ENCODE measurements around the gene BMPR1B.

Gene BMPR1B

DNA sequence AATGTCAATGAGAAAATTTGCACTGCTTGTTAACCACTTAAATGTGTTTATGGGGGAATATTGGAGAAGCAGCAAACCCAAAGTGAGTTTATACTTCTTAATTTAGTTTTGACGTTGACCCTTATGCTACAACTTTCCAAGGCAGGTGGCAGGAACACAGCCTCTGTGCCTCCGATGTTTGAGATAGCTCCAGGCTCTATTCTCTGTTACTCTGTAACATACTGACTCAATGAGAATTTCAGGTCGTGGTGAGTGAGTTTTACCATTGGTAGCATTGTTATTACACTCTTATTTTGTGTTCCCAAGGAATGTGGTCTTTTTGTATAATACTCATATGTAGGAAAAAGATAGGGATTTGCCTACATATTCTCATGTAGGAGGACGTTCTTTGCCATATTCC lies 210.7 kb downstream of the BMPR1B start:
- no peak for DNase-seq

DNA sequence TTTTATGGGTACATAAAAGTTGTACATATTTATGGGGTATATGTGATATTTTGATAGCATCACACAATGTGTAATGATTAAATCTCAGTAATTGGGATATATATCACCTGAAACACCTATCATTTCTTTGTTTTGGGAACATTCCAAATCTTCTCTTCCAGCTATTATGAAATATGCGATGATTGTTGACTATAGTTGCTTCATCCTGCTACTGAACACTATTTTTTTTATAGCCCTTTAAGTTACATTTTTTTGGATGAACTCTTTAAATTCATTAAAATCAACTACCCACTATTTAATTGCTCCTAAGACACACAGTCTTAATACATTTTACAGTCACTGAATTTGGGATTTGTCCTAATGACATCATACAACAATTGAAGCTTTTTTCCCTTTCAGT lies 212.9 kb downstream of the BMPR1B start:
- DNase-seq: no peak

DNA sequence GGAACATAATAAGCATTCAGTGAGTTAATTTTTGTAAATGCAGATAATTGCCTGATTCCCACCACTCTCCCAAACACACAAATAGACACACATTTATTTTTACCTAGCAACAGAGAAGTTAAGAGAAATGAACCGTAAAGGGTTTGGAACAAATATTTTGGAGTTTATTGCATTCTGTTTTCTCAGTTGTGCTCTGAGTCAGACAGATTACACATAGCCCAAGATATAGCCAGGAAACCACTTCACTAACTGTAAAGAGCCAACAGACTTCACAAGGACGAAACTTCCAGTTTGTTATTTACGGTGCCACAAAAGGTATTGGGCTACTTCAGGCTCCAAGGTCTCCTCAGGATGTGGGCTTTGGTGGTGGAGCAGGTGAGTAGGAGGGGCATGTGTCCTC lies 217.0 kb downstream of the BMPR1B start:
- DNase-seq: no peak

DNA sequence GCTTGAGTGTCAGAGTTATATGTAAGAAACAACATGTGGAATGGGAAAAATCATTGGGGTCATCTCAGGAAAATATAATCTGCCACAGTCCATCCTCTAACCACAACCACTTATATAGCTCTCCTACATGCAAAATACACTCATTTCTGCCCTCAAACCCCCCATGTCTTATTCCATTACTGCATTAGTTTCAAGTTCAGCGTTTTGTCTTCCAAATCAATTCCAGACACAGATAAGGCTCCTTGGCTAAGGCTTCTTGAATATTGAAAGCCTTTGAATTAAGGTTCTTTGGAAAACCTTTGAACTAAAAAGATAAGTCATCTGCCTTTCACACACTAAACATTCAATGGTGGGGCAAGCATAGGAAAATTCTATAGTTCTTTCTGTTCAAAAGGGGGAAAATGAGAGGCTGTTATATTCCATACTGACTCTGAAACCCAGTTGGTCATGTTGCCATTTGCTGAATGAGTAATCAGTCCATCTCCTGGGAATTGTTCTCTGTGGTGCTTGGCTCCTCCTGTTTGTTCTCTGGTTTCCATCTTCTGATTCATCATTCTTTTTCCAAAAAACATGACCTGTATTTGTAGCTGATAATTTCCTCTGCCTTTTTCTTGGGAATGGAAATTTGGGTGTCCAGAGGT lies 218.7 kb downstream of the BMPR1B start:
- DNase-seq: no peak

DNA sequence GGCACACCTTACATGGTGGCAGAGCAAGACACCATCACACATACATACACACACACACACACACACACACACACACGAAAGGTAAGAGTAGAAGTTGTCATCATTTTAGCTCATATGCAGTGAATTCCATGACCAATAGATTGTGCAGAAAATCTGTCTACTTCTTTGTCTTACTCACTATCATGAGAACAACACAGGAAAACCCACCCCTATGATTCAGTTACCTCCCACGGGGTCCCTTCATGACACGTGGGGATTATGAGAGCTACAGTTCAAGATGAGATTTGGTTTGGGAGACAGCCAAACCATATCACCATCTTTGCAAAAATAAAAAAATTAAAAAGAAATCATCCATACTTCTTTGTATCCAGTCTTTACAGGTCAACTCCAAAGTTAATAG lies 221.1 kb downstream of the BMPR1B start:
- DNase-seq: no peak

DNA sequence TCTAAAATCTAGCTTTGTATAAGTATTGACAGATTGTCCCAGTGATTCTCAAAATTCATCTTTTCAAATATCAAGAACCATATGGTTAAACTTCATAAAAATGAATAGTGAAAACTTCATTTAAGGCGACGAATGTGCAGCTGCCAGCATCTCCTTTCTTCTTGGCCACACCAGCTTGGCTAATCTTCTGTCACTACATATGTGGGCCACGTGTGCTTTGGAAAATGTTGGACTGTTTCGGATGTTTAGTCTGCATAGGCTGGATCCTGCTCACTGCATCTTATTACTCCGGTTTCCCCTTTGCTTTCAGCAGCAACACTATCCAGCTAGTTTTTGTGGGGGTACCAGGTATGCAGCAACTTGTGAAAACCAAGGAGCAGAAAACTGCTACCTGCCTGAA lies 221.9 kb downstream of the BMPR1B start:
- DNase-seq: no peak

DNA sequence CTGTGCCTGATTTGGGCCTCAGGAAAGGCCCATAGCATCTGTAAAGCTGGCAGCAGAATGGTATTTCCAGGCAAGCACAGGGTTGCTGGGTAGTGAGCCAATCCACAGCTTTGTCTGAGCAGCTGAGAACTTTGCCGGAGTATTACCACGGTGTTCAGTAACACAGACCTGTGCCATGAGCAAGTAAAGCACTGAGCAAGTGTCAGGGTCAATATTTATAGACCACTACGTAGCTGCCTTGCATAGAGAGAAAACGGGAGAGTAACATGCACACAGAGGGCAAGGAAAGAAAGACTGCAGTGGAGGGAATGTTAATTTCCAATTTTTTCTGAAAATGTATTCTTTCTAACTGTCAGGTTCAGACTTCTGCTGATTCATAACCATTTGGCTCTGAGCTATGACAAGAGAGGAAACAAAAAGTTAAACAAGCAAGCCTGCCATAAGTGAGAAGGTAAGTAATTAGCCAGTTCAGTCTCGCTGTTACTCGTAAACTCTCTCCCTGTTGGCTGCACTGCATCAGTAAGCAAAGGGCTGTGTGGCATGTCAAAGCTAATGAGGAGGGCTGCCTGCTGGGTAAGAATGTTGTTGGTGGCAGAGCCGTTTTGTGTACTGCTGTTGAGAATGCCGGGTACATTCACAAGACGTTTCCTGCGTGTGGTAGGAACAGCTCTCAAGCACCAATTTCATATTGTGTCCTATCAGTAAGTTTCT lies 238.1 kb downstream of the BMPR1B start:
- no peak for DNase-seq

DNA sequence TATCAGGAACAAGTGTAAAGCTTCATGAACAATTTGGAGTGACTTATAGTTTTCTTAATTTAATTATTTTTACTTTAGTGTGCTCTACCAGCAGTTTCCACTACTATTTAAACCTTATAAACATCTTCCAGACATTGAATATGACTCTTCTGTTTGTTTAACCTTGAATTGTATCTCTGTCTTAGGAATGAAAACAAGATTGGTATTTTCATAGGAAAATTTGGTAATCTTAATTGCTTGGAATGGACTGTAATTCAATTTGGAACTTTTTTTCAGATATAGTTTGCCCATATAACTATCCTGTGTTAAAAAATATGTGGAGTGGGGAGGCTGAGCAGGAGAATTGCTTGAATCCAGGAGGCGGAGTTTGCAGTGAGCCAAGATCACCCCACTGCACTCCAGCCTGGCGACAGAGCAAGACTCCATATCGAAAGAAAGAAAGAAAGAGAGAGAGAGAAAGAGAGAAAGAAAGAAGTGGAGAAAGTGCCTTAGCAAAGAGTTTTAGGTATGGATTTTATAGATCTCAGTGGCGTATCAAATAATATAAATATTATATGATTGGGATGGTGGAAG lies 242.4 kb downstream of the BMPR1B start:
- DNase-seq: no peak

DNA sequence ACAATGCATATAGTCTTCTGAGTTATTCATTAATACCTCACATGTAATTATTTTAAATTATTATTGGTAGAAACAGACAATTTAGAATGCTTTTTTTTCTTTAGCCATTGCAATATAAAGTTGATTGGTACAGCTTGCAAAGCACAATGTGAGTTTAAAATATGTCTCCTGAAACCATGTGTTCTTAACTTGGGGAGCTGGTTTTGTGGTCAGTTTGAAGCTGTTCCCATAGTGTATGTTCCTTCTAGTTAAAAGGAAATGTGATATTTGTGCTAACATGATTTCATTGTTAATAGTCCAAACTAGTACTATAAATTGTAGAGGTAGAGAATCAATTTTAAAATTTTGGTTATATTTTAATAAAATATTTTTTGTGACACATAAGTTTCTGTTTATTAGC lies 247.2 kb downstream of the BMPR1B start:
- DNase-seq: no peak

DNA sequence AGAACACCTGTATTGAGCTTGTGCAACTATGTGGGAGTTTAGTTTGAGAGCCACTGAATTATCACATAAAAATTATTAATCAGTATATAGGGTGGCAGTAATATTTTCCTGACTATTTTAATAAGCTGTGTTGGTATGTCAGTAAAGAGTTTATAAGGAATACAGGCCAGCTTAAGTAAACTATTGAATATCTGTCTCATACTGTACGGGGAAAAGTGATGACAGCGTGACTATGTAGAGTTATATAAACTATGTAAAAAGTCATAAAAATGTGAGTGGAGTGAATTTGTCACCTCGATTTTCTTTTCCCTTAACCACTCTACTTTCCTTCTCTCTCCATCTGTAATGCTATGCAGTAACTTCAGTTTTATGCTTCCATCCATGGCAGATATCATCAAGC lies 250.2 kb downstream of the BMPR1B start:
- no peak for DNase-seq

DNA sequence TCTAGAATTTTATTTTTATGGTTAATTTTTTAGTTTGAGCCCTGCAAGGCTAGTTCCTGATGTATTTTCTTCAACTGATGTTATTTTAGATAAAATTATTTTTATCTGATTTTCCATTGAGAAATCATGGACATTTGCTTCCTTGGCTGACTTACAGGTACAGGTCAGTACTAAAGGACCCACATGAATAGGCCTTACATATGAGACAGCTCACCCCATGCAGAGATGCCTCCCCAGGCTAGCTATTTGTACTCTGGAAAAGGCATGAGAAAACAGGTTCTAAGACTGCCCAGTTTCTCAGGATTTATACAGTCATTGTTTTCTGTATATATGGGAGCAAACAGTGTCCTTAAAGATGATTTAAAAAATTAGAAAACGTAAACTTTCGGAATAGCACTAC lies 255.5 kb downstream of the BMPR1B start:
- DNase-seq: no peak

DNA sequence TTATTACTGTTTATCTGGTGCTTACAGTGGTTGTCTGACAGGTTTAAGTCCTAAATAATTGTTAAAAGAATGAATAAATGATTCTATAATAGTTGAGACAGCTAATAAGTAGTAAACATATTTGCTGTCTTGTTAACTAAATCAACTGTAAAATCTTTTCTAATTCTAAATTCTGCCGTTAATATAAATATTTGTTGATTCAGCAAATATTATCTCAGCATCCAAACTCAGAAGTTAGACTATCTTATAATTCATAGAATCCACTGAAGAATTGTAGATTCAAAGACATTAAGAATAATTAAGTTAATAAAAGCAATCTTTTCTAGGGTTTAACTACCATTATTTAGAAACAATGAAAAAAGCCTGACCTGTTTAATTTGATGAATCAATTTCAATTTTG lies 256.3 kb downstream of the BMPR1B start:
- no peak for DNase-seq

DNA sequence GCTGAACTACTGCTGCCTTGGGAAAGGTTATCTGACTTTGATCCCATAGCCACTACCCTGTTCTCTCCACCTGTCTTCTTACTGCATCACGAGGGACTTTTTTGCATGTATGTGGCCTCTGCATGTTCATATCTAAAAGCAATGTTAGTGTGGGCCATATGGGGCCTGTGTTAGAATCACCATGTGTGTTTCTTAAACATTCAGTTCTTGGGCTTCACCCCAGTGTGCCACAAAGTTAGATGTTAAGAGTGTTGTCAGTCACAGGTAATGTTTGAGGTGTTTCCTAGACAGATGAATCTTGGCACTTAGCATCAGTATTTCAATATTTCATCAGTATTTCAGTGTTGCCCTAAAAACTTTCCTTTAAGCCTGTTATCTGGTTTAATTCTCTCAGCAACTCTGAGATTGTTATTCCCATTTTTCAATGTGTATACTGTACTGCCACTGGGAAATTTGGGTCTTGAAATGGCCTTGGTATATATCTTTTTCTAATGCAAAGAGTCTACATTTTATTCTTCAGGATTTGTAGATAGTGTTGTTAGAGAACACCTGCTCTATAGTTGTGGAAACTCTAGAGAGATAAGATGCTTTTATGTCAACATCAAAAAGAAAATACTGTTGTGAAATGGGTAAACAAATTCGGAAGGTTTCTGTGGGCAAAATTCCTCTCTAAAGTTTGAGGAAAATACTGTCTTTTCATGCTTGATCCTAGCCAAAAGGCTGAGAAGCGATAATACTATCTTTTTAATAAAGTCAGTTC lies 259.7 kb downstream of the BMPR1B start:
- no peak for DNase-seq

DNA sequence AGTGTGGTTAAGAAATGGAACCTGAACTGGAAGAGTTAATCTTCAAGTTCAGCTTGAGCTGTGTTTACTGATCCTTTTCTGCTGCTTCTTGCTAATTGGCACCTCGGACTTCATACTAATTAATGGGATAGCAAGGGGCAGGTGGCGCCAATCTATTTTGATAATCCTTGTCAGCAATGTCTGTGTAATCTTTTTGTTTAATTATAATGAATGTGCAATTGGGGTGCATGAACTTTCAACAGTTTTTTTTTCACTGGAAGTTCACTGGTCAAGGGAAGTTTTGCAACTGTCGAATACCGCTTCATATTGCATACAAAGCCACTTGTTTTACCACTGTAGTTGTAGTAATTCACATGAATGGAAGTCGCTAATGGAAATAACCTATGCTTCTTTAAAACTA lies 261.0 kb downstream of the BMPR1B start:
- DNase-seq: no peak

DNA sequence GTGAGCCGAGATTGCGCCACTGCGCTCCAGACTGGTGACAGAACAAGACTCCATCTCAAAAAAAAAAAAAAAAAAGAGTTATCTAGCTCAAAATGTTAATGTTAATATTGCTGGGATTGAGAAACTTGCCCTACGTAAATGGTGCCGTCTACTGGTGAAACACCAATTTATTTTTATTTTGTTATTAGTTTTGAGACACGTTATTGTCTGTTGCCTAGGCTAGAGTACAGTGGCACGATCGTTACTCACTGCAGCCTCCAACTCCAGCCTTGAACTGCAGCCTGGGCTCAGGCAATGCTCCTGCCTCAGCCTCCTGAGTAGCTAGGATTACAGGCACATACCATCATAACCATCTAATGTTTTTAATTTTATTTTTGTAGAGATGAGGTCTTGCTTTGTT lies 262.8 kb downstream of the BMPR1B start:
- DNase-seq: no peak

DNA sequence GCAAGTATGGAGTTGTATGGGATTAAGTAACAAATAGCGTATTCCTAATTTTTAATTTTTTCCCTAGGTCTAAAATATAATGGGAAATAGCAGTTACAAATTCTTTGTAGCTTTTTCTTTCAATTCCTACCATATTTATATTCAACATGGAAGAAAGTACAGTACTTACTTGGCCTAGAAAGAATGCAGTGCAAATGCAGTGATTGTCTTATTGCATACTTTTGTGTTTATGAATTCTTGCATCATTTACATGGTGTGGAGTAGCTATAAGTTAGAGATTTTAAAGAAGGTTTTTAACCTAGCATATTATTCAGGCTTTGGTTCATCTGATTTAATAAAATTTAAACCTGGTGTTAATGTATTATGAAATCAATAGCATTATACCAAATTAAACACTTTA lies 263.3 kb downstream of the BMPR1B start:
- no peak for DNase-seq

DNA sequence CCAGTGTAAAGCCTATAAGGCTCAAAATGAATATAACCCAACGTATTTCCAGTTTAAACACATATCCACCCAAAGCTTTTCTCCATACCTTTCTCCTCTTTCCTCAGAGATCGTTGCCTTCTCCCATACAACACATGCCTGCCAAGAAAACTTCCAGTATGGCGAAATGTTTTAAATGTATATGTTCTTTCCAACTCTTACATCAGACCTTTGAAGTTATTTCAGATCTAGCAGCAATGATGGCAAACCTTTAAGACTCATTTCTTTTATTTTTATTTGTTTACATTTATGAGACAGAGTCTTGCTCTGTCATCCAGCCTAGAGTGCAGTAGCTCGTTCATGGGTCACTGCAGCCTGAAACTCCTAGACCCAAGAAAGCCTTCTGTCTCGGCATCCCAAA lies 265.4 kb downstream of the BMPR1B start:
- DNase-seq: no peak

DNA sequence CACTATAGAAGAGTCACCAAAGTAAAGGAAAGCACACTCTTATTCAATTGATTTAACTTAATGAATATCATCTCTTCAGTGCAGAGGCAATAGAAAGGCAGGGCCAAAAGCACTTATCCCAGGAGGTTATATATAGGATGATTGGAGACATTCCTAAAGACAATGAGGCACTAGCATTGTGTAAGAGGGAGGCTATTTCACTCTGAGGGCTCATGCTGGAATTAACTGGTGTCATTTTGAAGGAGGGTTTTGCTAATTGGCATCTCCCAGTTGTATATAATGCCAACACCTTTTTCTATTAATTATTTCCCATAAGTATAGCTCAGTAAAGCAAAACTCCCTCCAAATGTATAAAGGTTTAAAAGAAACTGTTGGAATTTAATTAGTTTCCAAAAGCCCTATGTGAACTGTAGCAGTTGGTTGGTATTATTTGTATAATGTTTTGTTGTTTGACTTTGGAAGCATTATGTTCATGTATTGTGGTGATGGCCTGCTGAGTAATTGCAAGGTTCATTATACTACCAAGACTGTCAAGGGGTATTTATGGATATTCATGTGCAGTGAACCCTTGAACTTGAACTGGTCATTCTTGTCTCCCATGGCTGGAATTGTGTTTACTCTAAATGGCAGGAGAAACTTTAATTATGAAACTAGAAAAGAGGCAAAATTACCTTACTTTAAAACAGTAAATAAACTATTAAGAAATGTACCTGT lies 270.3 kb downstream of the BMPR1B start:
- no peak for DNase-seq

DNA sequence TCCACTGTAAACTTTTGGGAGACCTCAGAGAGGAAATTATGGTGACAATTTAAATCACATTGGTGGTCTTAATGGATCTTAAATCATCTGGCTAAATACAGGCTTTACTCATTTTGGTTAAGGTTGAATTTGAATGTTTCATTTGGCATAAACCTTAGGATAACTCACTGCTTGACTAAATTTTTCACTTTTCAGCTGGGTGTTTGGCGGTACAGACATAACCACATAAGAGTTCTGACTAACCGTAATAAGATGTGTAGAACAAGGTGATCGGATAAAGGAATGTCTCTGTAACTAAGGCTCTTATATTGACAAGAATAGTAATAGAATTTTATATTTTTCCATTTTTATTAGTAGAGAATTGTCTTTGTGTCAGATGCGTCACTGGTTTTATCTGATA lies 281.0 kb downstream of the BMPR1B start:
- no peak for DNase-seq

DNA sequence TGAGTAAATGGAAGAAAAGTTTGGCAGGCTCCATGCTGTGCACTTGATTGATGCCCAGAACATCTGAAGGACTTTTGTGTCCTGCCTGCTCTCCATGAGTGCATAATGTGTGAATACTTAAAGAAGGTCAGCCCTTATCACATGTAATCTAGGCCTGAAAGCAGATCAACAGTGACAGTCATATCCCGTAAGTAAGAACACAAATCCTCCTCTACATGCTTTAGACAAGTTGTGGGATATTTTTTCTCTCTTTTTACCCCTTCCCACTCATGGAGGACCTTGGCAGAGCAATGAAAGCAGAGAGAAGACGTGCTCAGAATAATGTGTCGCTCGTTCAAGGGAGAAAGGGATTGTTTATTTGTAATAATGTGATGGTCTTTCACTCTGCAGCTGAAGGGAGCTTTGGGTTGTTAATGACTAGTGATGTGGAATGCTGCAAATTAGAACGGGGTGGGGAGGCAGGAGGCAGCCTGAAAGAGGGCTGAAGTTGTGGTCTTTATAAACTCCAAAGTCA lies 286.6 kb downstream of the BMPR1B start:
- no peak for DNase-seq

DNA sequence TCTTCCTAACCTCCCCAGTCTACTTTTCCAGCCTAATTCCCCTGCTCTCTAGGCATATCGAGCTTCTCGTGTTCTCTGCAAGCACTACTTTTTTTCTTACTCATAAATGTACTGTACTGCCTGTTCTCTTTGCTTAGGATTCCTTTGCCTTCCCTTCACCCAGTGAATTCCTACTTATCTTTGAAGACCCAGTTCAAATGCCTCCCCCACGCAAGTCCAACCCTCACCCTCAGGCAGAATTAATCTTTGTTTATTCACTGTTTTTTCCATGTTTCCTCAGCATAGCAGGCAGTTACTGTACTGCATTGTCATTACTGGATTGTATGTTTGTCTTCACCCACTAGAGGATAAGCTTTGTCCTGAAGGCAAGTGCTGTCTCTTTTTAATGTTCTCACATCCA lies 287.7 kb downstream of the BMPR1B start:
- no peak for DNase-seq

DNA sequence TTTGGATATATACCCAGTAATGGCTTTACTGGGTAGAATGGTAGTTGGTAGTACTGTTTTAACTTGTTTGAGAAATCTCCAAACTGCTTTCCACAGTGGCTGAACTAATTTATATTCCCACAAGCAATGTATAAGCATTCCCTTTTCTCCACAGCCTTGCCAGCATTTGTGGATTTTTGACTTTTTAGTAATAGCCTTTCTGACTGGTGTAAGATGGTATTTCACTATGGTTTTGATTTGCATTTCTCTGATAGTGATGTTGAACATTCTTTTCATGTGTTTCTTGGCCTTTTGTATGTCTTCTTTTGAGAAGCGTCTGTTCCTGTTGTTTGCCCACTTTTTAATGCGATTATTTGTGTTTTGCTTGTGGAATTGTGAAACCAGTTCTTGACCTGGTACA lies 290.5 kb downstream of the BMPR1B start:
- no peak for DNase-seq

Measured in RPMI8226 (cell line).